HTERT RPE-1 (cell line): ENCODE results near the gene LRRC7.

ENCODE experiments used
- in situ Hi-C: fragments of 300-500 bp; cut with MboI; formaldehyde crosslinking; loops from 4 replicates; pipeline ENCODE4 v1.14.3; 2020; ENCODE audit warnings: low sequenced_read_pairs

The LRRC7 gene

GRCh38 chr1:70079546-70079945 is 511.8 kb downstream of the LRRC7 start:
- in situ Hi-C loops: no loop called here

GRCh38 chr1:70083519-70083918 is 515.8 kb downstream of the LRRC7 start:
- in situ Hi-C loops: no loop called here

GRCh38 chr1:70084314-70084915 is 516.7 kb downstream of the LRRC7 start:
- in situ Hi-C loops: no loop called here

- in situ Hi-C loops: no loop called here
Observed at GRCh38 chr1:70085521-70085920, 517.8 kb downstream of the LRRC7 start.

- in situ Hi-C loops: no loop called here
Observed at GRCh38 chr1:70086897-70087296, 519.2 kb downstream of the LRRC7 start.

- in situ Hi-C loops: no loop called here
Observed at GRCh38 chr1:70090141-70090540, 522.4 kb downstream of the LRRC7 start.

GRCh38 chr1:70090875-70091274 is 523.2 kb downstream of the LRRC7 start:
- in situ Hi-C loops: no loop called here

- in situ Hi-C loops: no loop called here
Observed at GRCh38 chr1:70091811-70092210, 524.1 kb downstream of the LRRC7 start.

GRCh38 chr1:70092526-70092925 is 524.8 kb downstream of the LRRC7 start:
- in situ Hi-C loops: no loop called here

GRCh38 chr1:70093250-70093975 is 525.7 kb downstream of the LRRC7 start:
- in situ Hi-C loops: no loop called here

GRCh38 chr1:70101231-70101630 is 533.5 kb downstream of the LRRC7 start:
- in situ Hi-C loops: no loop called here

GRCh38 chr1:70101774-70102173 is 534.1 kb downstream of the LRRC7 start:
- in situ Hi-C loops: no loop called here

GRCh38 chr1:70103770-70104169 is 536.0 kb downstream of the LRRC7 start:
- in situ Hi-C loops: no loop called here

- in situ Hi-C loops: no loop called here
Observed at GRCh38 chr1:70109241-70109640, 541.5 kb downstream of the LRRC7 start.

GRCh38 chr1:70112838-70113237 is 545.1 kb downstream of the LRRC7 start:
- in situ Hi-C loops: no loop called here

GRCh38 chr1:70115315-70115714 is 547.6 kb downstream of the LRRC7 start:
- in situ Hi-C loops: no loop called here

- in situ Hi-C loops: no loop called here
Observed at GRCh38 chr1:70117046-70117445, 549.3 kb downstream of the LRRC7 start.

GRCh38 chr1:70134148-70134547 is 566.4 kb downstream of the LRRC7 start:
- in situ Hi-C loops: no loop called here

- in situ Hi-C loops: no loop called here
Observed at GRCh38 chr1:70140343-70140742, 572.6 kb downstream of the LRRC7 start.

GRCh38 chr1:70140894-70141293 is 573.2 kb downstream of the LRRC7 start:
- in situ Hi-C loops: no loop called here

GRCh38 chr1:70142075-70142474 is 574.4 kb downstream of the LRRC7 start:
- in situ Hi-C loops: no loop called here

GRCh38 chr1:70143048-70143659 is 575.4 kb downstream of the LRRC7 start:
- in situ Hi-C loops: no loop called here
